COR-L47 (cell line): ENCODE results near the gene NSG2.

Experiments used
- DNase-seq: peaks from one replicate; lab custom pipeline; 2025; lab: John Stamatoyannopoulos, UW

The NSG2 gene

DNA sequence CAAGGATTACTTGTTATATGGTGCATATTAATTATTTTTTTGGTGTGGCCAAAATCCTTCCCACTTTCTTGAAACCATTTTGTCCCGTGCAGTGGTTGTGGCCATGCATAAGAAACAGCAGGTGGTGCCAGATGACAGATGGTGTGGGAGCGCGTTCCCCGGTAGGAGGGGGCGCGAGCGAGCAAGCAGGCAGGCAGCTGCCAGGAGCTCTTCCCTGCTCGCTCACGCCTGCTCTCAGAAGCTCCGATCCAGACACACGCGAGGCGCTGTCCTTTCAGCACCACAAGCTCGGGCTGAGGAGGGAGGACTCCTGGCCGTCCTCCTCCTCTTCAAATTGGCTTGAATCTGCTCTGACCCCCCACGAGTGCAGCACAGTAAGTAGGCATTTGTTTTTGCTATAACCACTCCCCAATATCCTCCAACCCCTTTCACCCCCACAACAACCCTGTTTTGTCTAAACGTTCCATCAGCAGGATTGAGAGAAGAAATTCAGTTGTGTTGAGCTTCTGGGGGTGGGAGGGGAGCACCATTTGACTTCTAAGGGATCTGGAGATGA is at the start of gene NSG2:
Gene NSG2 (plus strand): TSS at position 237 of the 556 bp plus-strand sequence. CDS start 1,050 bp downstream, outside the sequence.
- DNase-seq = peak; percentile 92

DNA sequence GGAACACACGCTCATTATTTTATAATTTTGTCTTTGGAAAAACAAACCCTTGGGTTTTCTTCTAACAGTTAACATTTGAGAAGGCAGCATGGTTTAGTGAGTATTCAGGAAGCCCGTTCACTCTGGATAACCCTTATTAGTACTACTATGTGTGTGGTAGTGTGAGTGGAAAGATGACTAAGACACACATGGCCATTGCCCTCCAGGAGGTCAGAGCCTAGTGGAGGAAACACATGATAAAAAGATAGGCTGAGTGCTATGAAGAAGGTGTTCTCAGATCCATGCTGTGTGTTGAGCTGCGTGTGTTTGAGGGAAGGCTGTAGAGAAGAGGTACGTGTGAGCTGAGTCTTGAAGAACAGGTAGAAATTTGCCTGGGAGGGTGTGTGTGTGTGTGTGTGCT is 48.2 kb upstream of the NSG2 start:
- DNase-seq = no peak

DNA sequence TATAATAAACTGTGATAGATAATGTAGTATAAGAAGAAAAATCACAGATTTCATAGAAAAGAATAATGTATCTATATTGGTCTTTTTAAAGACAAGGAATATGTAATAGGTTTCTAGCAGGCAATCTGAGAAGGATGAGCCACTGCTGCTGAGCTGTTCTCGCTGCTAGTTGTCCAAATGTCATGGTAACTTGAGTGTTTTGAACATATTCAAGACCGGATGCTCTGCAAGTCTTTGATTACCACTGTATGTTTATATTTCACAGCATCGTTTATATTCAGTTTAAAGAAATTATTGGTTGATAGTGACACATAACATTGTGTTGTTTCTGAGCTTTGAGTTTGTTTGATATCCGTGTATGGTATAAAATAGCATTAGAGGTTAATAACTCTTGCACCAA is 47.0 kb upstream of the NSG2 start:
- DNase-seq = no peak

DNA sequence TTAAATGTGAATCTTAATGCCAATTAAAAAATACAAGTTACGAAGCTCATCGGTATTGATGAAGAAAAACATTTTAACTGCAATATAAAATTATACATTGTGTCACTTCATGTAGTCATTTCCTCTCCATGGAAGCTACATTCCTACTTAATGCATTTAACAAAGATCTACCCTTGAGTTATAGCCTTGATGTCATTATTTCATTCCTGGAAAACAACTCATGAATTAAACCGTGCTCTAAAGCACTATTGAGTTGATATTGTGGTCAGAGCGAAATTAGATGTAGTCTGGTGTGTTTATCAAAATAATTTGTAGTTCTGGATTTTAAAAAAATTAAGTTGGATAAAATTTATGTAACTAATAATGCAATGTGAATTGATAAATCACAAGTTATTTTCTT is 45.4 kb upstream of the NSG2 start:
- no peak for DNase-seq

DNA sequence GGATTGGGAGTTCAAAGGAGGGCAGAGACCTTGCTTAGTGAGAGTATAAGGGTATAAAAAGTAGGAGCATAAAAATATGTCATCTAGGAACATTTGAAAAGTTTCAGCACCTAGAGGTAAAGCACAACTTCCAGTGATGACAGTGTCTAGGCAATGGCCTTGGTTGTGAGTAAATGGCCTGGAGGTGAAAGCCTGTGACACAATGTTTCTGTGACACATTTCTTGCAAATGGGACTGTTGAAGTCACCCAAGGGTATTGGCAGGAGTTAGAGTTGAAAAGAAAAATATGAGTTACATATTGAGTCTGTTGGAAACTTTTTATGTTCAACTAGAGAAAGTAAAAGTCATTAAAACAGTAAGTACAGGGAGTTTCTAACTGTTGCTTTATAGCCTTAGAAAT is 41.7 kb upstream of the NSG2 start:
- DNase-seq = no peak

DNA sequence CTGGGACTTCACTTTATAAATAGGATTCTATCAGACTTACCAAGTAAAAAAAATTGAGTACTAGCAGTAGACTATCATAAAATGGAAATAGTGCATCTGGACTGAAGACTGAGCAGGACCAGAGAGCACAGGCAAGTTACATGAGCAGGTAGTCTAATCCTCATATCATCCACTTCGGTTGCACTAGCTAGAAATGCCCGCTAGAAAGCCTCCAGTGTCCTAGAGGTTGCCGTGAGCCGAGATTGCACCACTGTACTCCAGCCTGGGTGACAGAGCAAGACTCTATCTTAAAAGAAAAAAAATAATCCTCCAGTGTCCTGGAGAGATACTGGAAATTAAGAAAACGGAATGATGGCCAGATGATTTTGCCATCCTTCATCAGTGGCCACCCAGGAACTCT is 36.6 kb upstream of the NSG2 start:
- no peak for DNase-seq

DNA sequence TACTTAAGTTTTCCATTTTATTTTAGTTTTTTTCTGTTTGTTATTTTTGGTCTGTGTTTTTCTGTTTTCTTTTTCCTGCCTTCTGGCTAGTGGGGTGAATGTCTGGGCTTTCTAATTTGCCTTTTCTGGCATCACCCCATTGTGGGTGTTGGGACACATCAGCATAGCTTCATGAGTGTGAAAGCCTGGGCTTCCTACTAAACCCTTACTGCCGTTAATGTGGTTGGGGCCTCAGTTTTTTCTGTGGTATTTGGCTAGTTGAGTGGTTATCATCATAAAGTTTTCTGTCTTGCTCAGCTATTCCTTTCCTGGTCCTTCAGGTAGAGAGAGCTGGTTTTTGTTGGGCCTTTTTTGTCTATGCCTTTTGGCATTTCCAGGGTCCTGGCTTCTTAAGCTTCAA is 35.1 kb upstream of the NSG2 start:
- DNase-seq = no peak

DNA sequence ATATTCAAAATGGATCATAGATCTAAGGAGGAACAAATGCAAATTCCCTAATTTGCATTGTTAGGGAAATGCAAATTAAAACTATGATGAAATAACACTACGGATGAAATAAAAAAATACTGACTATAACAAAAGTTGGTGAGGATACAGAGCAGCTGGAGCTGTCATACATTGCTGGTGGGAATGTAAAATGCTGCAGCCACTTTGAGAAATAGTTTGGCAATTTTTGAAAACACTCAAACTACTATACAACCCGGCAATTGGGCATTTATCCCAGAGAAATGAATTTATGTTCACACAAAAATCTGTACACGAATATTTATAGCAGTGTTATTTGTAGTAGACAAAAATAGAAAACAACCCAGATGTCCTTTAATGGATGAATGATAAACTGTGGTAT is 34.1 kb upstream of the NSG2 start:
- no peak for DNase-seq

DNA sequence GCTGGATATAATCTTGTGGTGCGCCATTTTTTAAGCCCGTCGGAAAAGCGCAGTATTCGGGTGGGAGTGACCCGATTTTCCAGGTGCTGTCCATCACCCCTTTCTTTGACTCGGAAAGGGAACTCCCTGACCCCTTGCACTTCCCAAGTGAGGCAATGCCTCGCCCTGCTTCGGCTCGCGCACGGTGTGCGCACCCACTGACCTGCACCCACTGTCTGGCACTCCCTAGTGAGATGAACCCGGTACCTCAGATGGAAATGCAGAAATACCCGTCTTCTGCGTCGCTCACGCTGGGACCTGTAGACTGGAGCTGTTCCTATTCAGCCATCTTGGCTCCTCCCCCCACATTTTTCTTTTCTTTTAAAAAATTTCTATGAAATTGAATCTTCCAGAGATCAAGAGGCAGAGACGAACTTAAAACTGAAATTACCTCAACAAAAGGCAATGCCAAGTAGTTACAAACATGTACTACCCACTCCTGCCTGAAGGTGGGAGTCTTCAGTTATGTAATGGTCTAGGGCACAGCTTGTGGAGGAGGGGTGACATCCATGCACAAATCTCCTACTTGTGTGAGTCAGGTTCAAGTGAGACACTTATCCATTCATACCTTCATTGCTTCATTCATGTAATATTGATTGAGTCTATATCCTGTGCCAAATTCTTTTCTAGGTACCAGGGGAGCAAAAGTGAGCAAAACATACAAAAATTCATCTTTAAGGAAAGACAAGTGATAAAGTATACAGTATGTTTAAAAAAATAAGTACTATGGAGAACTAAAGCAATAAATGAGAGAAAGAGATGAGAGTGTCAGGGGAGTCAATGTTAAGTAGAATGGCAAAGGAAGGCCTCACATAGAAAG is 25.2 kb upstream of the NSG2 start:
- DNase-seq = peak; percentile 41

DNA sequence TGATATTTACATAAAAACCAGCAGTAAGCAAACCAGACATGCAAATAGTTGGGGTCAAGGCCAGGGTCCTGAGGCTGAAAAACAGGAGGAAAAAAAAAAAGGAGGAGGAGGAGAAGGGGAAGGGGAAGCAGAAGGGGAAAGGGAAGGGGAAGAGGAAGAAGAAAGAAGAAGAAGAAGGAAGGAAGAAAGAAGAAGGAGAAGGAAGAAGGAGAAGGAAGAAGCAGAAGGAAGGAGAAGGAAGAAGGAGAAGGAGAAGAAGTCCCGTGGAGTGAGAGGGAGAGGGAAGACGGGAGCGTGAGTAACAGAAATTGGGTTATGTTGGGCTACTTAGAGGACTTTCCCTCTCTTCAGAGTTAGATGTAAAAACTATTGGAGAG is 24.6 kb upstream of the NSG2 start:
- DNase-seq = no peak

DNA sequence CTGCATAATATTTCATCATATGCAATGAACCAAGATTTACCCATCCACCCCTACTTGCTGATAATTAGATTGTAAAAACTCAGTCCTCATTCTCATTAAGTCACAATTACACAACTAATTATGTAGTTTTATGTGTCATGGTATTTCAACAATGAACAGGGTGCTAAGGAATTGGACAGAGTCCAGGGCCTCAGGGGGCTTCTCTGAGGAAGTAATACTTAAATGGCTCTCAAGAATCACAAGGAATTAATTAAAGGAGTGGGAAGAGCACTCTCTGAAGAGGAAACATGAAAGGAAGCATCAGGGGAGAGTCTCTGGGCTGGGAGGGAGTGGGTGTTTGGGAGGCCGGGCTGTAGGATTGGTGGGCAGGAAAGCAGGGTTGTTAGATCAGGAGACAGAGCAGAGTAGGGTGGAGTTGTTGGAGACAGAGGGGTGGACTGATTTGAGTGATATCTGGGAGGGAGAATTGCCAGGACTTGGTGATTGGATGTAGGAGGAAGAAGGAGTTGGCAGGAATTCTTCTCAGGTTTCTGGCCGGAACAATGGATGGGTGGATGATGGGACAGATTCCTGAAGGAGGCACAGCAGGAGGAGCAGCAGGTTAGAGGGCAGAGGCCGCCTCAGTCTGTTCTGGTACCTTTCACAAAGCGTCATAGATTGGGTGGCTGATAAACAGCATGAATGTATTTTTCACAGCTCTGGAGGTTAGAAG is 23.0 kb upstream of the NSG2 start:
- DNase-seq = no peak

DNA sequence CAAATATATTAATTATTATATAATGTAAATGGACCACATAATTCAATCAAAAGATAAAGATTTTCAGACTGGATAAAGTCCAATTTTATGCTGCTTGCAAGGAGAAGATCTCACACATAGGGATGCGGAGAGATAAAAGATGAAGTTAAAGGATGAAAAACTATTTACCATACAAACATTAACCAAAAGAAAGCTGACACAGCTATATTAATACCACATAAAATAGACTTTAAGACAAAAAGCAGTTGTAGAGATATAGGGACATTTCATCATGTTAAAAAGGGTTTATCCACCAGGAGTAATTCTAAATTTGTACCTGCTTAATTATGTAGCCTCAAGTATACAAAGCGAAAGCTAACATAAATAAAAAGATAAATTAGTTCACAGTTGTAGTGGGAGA is 15.2 kb upstream of the NSG2 start:
- DNase-seq = no peak

DNA sequence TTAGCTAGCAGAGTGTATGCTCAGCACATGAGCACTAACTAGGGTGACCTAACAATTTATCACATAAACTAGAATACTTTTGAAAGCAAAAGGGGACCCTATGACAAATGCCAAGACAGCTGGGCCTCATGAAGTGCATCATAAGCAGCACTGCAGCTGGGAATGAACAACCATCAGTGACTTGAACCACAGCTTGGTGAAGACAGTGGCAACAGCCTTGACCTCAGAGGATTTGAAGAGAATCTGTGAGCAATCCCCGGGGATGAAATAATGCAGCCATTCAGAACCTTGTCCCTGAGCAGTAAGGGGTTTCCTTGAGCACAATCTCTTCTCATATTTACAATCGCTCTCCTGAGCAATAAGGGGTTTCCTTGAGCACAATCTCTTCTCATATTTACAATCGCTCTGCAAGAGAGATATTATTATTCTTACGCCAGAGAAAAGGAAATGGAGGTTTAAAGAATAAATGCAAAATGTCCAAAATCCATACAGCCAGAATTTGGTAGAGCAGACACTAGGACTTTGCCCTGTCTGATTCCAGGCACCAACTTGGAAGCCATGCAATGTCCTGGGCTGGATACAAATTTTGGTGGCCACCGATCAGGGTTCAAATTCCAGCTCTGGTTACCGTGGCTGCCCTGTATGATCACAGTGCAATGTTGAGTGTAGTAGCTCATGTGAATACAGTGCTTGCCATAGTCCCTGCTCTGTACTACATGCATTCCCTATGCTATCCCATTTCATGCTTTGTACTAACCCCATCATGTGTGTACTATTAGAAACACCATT is 846 bp upstream of the NSG2 start:
- no peak for DNase-seq

DNA sequence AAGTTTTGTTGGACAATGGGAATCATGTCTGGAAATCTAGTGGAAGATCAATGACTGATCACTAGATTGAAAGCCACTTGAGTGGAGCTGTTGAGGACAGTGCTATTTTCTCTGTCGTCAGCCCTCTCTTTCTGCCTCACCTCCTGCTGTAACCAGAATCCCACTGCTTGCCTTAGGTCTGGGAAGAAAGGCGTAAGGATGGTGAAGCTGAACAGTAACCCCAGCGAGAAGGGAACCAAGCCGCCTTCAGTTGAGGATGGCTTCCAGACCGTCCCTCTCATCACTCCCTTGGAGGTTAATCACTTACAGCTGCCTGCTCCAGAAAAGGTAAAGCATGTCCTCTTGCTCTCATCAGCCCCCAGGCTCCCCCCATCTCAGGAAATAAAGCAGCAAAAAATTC is 1.1 kb downstream of the NSG2 start:
- no peak for DNase-seq

DNA sequence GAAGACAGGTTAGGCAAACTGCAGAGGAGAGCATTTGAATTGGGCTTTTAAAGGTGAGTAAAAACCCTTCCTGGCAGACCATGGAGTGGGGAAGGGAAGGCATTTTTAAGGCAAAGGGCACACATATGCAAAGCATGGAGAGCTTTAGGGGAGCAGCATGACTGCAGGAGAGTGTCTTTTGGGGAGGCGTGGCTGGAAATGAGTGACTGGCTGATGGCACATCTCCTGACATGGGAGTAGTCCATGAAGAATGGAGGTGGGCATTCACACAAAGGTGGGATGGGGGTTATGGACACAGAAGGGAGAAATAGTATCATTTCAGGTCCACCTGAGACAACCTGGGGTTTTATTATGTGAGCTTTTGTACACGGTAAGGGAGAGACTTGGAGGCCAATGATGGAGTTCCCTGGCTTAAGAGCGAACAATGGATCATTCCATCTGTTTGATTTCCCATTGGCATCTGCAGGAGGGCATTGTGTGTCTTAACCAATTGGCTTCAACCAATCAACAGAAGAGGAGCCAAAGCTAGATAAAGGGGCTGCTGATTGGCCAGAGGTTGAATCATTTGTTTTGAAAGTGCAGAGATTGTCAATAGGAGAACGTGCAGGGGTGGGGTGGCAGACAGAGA is 2.1 kb downstream of the NSG2 start:
- no peak for DNase-seq

DNA sequence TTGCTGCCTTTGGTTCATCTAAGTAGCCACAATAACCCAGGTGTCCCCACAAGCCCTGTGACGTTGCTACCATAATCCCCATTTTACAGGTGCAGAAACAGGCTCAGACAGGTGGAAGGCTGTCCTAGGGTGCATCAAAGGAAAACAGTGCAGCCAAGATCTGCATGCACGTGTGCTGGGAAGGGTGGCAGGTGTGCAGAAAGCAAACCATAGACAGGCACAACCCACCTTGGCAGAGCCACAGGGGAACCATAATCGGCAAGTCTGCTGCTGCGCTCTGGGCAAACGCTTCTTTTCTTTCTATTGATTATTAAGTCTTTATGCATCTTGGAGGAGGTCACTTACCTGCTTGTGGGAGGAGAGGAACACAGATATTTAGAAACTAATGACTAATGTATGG is 7.1 kb downstream of the NSG2 start:
- no peak for DNase-seq

DNA sequence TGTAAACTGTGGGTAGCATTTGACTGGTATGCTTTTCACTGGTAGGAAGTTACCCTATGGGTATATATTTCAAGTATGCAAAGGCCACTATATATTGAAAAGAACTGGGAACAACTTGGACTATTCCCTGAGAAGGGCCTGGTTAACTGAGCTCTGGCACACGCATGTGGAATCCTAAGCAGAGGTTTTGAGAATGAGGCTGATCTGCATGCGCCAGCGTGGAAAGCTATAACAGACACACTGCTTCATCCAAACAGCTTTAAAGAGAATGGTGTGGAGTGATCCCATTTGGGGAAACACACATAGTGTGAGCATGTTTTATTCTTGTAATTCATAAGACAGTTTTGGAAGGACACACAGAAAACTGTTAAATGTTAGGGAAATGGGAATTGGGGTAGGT is 8.4 kb downstream of the NSG2 start:
- DNase-seq = no peak

DNA sequence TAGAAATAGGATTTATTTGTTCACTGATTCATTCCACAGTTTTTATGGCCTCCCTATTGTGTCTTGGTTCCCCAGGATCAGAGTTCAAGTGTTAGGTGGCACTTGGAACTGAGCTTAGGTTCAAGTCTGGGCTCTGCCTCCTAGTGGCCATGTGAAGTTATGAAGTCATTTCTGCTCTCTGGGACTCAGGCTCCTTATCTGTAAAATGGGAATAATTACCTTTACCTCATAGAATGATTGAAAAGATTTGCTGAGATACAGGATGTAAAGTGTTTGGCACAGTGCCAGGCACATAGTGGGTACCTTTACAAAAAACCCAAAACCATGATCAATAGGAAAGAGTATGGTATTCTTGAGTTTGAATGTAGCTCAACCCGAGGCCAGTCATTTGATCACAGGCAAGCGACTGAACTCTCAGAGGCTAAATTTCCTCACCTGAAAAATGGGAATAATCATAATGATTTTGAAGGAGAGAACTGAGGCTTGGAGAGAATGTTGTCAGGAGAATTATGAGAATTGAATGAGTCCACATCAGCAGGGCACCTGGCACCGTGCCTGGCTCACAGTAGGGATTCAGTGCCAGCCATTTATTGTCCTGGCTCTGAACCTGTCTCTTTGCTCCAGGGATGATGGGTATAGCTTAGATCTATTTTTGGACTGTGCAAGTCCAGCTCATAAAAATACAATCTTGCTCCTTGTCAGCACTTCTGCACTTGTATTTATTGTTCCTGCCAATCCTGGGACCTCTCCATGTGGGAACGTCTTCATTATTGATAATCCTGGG is 10.8 kb downstream of the NSG2 start:
- peak; percentile 89 for DNase-seq

DNA sequence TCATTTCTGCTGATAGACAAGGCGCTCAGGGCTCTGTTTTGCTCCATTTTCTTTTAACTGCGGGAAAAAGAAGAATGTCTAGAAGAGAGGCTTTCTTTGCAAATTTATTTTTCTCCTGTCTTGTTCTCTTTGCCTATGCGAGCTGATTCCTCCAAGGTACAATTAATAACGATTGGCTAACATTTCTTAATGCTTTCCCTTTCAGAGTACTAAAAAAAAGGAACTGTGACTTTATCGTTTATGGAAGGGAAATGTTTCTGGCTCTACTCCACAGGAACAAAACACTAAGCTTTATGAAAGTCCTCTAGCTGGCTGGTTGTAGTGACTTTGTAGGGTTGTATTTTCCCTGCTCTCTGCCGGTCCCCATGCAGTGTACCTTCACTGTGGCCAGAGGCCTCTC is 11.7 kb downstream of the NSG2 start:
- no peak for DNase-seq

DNA sequence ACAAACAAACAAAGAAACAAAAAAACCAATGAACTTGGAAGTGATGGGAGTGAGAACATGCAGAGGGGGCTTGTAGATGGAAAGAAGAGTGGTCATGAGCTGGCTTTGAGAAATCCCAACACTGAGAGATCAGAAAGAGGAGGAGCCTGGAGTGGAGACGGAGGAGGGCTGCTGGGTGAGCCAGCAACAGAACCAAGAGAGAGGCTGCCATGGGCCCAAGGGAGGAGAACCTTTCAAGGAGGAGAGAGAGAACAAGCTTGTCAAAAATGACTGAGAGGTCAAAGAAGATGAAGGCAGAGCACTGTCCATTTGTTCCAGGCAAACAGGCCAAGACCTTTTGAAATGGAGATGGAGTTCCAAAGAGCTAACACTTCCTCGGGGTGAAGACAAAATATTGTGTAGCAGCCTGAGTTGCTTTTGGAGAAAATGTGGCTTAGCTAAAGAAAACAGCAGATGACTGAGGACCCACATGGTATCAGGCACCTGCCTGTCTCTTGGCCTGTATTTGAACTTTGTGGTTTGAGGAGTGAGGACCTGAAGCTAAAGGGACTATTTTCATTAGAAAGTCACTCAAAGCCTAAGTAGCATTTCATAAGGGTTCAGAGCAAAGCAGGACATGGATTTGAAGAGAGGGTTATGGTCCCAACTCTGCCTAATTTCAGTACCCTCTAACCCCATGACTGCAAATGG is 13.1 kb downstream of the NSG2 start:
- DNase-seq = no peak

DNA sequence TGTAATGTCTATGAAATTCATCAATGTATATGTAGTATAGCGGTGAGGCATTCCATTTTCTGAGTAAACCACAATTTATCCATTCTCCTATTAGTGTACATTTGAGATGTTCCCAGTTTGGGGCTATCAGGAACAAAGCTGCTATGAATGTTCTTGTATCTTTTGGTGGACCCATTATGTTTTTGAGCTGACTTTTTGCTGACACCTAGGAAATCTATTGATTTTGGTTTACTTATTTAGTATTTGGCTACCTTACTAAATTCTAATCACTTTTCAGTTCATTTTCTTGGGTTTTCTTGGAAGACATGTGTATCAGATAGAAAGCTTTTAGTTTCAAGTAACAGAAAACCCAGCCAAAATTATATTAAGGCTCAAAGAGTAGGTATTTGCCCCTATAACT is 13.7 kb downstream of the NSG2 start:
- DNase-seq = no peak
